NCI-H1105 (cell line): ENCODE data around the gene MSANTD2.

Experiments used
- DNase-seq: peaks from one replicate; lab custom pipeline; 2025; lab: John Stamatoyannopoulos, UW

The MSANTD2 gene

DNA sequence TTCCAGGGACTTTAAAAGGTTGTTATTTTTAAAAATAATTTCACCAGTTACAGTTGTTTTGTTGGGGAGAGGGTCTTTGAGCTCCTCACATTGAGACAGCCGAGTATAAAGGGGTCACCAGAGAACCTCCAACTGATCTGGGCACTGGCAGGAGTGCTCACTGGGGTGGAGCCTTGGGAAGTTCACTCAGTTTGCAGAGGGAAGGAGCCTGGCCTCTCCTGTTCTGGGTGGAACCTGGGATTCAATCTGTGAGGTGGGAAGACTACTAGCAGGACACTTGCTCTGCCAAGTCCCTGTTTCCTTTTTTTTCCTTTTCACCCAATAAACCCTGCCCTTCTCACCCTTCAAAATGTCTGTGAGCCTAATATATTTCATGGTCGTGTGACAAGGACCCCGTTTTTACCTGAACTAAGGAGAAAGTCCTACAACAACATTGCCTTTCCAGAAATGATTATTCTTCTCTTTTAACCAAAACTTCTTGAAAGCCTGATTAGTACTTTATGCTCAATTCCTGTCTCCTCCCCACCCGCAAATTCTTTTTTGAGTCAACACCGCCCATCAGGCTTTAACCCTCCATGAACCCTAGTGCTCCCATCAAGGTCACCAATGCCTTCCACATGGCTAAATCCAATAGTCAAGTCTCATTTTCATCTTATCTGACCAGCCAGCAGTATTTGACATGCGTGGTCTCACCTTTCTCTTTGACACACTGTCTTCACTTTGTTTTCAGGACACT, 22.0 kb upstream of the MSANTD2 start:
- no peak for DNase-seq

DNA sequence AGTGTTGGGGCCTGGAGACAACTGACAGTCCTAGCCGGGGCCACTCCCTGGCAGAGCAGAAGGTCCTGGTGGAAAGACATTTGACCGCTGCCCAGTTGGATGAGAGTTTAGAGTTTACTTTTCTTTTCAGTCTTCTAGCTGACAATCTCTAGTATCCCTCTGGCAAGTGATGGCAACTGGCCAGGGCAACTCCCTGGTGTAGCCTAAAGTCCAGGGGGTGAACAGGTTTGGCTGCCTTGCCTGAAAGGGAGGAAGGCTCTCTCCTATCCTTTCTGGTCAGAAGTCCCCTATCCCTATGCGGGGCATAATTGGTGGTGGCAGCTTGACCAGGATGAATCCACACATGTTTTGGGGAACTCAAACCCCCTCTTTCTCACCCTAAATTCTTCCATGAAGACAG, 16.8 kb upstream of the MSANTD2 start:
- no peak for DNase-seq

DNA sequence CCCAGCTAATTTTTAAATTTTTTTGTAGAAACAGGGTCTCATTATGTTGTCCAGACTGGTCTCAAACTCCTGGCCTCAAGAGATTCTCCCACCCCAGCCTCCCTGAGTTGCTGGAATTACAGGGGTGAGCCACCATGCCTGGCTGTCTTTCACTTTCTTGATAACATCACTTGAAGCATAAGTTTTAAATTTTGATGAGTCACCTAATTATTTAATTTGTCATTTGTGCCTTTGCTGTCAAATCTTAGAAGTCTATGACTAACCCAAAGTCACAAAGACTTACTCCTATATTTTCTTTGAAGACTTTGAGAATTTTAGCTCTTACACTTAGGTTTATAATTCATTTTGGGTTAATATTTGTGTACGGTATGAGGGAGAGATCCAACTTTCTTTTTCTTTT, 14.5 kb upstream of the MSANTD2 start:
- no peak for DNase-seq

DNA sequence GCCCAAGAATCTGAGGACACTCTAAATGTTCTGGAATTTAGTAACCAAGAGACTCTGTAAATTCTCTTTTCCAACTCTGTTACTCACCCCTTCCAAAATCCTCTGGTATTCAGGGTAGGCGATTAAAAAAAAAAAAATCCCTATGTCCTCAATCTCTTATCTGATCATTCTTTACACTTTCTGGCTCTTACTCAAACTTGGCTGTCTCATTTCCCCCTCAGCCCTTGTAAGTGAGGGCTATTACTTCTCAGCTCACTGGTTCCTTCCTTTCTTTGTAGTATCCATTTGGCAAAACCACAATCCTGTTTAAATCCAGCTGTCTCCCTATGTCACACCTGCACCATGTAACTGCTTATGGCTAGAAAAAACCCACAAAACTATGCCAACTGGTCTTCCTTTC, 12.7 kb upstream of the MSANTD2 start:
- DNase-seq = no peak

DNA sequence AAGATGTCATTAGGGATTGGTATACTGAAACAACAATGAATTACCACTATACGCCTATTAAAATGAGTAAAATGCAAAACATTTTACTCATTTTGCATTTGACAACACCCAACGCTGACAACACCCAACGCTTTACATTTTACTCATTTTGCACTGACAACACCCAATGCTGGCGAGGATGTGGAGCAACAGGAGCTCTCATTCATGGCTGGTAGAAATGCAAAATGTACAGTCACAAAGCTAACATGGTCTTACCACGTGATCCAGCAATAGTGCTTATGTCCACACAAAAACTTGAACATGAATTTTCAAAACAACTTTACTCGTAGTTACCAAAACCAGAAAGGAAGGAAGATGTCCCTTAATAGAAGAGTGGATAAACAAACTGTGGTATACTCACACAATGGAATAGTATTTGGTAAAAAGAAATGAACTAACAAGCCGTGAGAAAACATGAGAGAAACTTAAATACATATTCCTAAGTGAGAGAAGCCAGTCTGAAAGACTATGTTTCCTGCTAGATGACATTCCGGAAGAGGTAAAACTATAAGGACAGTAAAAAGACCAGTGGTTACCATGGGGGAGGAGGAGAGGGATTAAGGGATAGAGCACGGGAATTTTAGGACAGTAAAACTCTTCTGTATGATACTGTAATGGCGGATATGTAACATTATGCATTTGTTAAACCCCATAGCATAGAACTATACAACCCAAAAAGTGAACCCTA, 11.4 kb upstream of the MSANTD2 start:
- no peak for DNase-seq

DNA sequence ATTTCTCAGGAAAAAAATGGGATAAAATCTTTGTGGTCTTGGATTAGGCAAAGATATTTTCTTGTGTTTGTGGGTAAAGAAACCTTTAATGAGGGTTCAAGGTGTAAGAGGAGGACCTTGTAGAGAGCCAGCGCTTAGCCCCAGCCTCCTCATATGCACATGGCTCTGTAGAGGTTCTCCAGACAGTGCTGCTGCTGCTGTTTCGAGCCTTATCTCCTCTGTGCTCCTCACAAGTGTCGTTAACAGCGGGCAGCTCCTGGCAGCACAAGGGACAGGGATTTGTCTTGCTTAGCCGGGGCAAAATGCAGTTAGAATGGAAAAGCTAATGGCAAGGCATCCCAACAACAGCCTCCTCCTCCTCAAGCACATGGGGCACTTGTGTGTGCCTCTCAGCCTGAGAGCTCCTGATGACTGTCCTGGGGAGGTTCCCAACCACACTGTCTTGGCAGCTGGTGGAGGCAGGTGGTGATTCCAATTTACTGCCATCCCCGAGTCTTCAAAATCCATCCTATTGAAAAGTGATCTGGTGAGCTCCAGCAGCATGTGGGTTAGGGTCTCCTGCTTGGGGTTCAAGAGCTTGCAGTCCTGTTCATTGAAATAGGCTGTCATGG, 7.6 kb upstream of the MSANTD2 start:
- DNase-seq = no peak

DNA sequence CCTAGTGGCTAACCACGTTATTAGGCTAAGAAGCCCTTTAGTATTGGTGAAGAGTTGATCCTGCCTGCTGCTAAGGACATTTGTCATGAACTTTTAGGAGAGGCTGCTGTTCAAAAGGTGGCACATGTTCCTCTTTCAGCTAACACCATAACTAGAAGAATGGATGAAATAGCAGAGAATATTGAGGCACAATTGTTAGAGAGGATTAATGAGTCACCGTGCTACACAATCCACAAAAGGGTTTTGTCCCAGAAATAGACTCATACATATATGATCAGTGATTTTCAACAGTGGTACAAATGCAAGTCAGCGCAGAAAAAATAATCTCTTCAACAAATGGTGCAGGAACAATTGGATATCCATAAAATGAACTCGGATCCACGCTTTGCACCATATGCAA, 7.0 kb upstream of the MSANTD2 start:
- DNase-seq = no peak

DNA sequence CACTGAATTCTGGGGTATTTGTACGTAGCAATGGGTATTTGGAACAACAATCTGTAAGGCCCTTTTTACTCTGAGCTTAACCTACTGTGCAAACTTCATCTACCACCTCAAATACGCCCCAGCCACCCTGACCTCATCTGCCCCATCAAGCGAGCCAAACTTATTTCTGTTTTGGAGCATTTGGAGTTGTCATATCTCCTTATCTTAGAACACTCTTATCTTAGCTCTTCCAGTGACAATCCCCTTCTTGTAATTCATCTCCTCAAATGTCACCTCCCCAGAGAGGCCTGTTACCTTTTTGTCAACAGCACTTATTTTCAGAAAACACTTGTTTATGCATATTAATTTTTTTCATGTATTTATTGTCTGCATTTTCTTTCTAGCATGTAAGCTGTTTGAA, 4.7 kb upstream of the MSANTD2 start:
- no peak for DNase-seq

DNA sequence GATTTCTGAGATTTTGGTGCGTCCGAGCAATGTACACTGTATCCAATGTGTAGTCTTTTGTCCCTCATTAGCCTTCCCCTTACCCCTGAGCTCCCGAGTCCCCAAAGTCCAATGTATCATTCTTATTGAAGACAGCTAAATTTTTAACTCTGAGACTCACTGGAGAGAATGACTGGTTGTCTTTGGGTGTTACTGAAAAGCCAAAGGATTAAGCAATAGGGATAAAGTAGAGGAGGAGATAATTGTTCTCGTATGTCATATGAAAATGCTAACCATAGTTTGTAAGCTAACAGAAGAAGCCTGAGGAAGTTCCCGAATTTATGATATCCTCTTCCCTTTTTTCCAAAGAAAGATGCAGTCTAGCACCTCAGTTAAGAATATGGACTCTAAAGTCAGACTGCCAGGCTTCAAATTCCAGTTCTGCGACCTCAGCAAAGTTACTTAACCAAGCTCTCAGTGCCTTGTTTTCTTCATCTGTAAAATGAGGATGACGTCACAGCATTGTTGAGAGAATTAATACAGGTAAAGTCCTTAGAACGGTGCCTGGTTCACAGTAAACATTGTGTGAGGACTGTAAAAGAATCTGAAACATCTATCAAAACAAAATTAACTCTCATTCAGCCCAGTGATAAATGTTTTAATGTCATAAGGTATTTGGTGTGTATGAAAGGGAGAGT, 1.6 kb upstream of the MSANTD2 start:
- no peak for DNase-seq

DNA sequence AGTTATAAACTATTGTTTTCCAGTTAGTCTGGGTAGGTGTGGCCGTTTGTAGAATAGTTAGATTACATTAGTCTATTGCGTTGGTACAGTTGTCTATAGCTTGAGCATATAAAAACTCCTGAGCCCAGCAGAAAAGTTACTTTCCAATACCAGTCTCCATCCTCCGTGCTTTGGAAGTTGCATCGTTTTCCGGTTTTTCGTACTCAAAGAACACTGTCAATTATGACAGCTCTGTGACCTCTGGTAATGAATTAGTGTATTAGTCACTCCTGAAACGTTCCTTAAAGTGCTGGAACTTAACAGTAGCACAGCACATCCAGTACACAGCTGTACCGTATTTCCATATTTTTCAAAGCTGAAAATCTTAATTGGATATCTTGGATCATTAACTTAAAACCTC, 808 bp upstream of the MSANTD2 start:
- no peak for DNase-seq

DNA sequence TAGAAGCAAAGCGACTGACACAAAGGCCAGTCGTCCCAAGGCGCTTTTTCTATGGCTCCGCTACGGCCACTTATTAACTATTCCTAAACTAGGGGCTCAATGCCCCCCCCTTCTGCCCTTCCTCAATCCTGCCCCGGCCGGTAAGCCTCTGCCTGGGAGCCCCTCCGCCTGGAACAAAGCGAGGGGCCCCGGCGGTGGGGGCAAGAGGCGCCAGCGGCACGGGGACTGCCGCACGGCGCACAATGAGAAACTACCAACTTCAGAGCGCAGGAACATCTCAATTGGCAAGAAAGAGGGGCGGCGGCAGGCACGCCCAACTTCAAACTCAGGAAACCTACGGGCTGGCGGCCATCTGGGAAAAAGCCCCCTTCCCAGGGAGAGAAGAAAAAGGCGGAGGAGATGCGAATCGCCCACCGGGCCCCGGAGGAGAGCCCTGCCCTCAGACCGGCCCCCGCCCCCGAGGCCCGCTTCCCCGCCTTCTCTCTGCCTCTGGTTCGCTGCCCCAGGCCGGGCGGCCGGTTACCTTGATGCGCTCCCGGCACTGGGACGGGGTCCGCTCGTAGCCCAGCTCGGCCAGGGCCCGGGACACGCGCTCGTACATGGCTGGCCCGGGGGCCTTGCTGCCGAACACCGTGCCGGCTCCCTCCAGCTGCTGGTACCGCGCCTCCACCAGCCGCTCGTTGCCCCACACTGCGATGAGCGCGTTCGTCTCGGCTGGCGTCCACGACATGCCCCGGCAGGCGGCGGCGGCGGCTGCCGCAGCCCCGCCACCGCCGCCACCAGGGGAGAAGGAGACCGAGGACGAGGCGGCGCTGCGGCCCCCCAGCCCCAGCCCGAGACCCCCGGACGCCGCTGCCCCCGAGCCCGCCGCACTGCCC, 619 bp downstream of the MSANTD2 start:
- DNase-seq = peak; percentile 41

DNA sequence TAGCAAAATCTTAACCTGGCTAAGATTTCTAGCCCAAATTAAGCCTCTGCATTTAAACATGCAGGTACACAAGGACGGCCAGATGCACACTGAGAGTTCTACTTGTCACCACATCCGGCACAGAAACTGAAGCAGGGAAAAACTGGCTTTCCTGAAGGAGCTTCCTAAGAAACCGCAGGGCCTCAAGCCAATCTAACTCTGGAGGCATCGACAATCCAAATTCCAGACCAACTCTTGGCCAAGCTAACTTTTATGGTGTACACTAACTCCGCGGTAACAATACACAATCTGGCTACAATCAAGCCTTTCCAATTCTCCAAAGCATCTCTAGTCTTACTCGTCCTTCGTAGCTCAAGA, 1.2 kb downstream of the MSANTD2 start:
- no peak for DNase-seq

DNA sequence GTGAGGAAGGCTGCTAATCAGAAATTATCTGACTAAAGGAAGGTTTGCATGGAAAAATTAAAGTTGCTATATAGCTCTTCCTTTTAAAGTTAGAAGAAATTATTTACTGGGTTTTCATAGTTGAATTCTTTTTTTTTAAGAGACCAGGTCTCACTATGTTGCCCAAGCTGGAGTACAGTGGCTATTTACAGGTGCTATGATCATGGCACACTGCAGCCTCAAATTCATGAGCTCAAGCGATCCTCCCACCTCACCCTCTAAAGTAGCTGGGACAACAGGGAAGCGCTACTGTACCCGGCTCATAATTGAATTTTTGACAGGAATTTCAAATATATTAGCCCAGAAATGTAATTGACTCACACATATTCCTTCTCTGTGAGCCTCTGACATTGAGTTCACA, 3.9 kb downstream of the MSANTD2 start:
- no peak for DNase-seq

DNA sequence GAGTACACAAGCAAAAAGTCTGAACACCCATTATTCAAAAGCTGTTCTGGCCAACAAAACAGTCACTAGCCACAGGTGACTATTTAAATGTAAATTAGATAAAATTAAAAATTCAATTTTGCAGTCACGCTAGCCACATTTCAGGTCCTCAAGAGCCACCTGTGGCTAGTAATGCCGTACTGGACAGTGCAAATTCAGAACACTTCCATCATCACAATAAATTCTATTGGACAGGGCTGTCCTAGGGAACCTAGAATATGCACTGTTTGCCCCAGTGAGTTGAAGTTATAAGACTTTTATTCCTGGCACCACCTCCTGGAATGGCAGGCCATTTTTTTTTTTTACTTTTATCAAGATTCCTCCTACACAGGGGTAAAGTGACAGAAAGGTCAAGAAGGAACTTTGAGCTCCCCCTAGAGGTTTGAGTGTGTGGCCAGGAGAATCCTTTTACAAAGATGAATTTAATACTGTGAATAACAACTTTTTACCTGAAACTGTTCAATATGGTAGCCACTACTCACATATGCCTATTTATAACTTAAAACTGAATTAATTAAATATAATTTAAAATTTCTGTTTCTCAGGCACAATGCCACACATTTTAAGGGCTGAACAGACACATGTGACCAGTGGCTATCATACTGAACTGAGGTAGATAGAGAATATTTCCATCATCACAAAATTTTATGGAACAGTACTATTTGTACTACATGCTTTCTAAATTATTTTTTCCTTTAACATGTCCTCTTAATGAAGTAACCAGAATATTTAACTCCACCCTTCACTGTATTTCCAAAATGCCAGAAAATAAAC, 6.5 kb downstream of the MSANTD2 start:
- peak; percentile 52 for DNase-seq

DNA sequence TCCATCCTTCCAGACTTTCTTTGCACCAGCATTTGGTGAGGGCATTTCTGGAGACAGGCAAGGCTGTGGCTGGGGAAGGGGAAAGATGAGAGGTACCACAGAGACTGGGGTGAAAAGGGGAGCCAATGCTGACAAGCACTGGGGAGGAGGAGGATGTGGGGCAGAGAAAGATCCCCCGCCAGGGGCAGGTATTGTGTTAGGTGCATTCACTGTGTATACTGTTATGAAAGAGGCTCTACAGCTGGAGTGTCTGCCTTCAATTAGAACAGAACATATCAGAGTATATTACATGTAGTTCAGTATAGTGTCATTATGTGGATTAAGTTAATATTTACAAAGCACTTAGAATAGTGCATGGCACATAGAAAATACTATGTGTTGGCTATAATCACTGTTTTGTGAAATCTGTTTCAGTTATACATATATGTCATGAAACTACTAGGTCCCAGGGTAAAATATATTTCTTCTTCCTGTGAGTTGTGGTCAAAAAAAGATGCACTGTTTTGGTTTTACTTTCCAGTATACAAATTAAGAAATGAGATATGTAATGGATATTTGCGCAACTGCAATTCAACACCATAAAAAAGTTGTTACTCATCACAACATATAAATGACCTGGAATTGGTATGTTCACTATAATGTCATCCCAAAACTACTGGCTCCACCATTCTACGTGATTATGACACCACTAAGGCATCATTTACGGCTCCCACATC, 8.4 kb downstream of the MSANTD2 start:
- no peak for DNase-seq

DNA sequence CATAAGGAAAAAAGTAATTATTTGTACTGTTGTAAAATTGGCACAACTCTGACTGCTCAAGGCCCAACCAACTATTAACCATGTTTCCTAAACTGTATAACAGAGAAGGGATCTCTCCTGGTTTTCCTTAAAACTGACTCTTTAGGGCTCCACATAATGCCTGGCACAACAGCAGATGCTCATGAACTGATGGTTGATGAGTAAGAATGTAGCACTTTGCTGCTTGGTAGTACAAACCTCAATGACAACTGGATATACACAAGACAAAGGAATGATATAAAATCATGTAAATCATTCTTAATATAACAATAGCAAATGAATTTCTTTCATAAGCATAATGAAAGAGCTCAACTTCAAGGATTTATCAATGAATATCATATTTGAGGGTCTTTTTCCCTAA, 11.7 kb downstream of the MSANTD2 start:
- no peak for DNase-seq

DNA sequence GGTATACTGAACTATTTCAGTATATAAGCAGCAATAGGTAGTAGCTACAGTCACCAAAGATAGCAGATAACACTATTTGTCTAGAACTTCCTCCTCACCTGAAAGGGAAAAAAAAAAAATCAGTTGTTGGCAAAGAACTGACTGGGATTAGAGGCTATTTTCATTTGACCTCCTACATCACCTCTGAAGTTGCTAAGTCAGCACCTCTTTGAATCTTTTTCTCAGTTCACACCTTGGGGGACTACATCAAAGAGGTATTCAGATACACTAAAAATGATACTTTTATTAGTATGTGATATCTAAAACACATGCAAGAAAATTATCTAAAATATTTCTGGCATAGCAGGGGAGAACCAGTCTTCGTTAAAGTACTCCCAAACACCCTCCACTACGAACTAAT, 16.2 kb downstream of the MSANTD2 start:
- DNase-seq = no peak

DNA sequence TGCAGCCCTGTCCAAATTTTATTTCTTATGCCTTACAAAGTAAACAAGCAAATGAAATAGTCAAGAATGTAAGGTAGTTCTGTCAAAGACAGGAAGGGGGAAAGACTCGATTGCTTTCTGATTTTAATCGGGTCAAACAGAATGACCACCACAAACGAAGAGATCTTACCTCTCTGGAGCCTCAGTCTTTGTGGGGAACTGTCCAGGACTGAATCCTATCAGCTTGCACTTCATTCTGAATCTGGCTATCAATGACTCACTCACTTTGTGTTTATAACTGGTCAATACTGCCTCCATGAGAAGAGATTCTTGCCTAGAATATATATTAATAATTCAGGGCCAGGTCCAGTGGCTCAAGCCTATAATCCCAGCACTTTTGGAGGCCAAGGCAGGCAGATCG, 17.2 kb downstream of the MSANTD2 start:
- no peak for DNase-seq

DNA sequence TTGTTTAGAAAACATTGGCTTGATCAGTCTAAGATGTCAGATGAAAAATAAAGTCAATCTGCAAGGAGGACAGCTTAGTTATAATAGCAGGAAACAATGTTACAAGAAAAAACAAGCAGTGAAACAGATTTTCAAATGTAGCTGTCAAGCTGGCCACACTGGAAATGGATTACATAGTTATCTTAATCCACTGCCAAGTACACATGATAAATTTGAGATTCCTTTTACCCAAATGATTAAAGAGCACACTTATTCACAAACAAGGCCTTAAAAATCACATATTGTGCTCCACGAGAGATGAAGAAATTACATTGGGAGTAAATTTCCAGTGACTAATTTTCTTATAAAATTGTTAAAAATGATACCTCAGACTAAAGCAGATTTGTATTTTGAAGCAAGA, 20.6 kb downstream of the MSANTD2 start:
- DNase-seq = no peak

DNA sequence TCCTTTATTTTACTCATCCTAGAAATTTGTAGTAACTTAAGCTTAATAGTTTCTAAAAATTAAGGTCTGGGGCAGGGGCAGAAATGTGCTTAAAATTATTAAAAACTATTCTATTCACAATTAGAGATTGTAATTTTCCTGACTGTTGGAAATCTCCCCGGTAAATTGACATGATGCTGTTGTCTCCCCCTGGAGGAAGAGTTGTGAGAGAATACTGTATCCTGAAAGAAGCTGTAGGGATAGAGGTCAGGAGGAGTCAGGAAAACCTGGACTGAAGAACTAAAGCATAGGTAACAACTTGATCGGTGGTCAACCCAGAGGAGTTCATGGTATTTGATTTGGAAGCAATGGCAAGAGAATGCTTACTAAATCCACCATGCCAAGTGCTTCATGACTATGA, 21.9 kb downstream of the MSANTD2 start:
- DNase-seq = no peak
